H9 (cell line): ENCODE data around the gene TTC23. TPM values are rescaled to one million over a fixed set of nuclear protein-coding genes. Genes with fewer than 3 reads are reported as not detected.
A peak's percentile ranks its signal among the peaks of the same experiment; 100 is the strongest.

Experiments used
- DNase-seq: peaks from one replicate; pipeline ENCODE4 v3.0.0-alpha.2; 2017
- H2AFZ ChIP-seq: one replicate; pipeline ENCODE4 v1.6.1; 2013; ENCODE audit warnings: mild to moderate bottlenecking, low read length, control low read depth, moderate library complexity
- H2AK5ac ChIP-seq: 2 replicates; pipeline ENCODE4 v1.6.1; 2013; ENCODE audit warnings: low read length, control low read depth, mixed read lengths; ENCODE audit not compliant: insufficient read length
- H2BK120ac ChIP-seq: one replicate; pipeline ENCODE4 v1.6.1; 2013; ENCODE audit warnings: low read depth, mild to moderate bottlenecking, low read length, control low read depth, inconsistent platforms; ENCODE audit not compliant: poor library complexity, severe bottlenecking
- H2BK12ac ChIP-seq: 2 replicates; pipeline ENCODE4 v1.6.1; 2013; ENCODE audit warnings: low read length, control low read depth, mixed read lengths, low read depth; ENCODE audit not compliant: insufficient read length
- H2BK15ac ChIP-seq: 2 replicates; pipeline ENCODE4 v1.6.1; 2013; ENCODE audit warnings: low read depth, low read length, control low read depth
- H2BK20ac ChIP-seq: one replicate; pipeline ENCODE4 v1.6.1; 2013; ENCODE audit warnings: low read depth, mild to moderate bottlenecking, low read length, control low read depth, inconsistent platforms; ENCODE audit not compliant: poor library complexity, severe bottlenecking
- H2BK5ac ChIP-seq: 2 replicates; pipeline ENCODE4 v1.6.1; 2013; ENCODE audit warnings: low read length, control low read depth, mixed read lengths; ENCODE audit not compliant: insufficient read length
- H3K14ac ChIP-seq: 2 replicates; pipeline ENCODE4 v1.6.1; 2013; ENCODE audit warnings: low read length, control low read depth; ENCODE audit not compliant: insufficient read depth
- H3K18ac ChIP-seq: 2 replicates; pipeline ENCODE4 v1.6.1; 2013; ENCODE audit warnings: low read depth, mild to moderate bottlenecking, mixed read lengths, low read length, control low read depth; ENCODE audit not compliant: insufficient read length
- H3K23ac ChIP-seq: 2 replicates; pipeline ENCODE4 v1.6.1; 2013; ENCODE audit warnings: low read length, control low read depth, mixed read lengths, low read depth; ENCODE audit not compliant: insufficient read length
- H3K23me2 ChIP-seq: 2 replicates; pipeline ENCODE4 v1.6.1; 2013; ENCODE audit warnings: low read depth, mild to moderate bottlenecking, mixed read lengths, low read length, control low read depth; ENCODE audit not compliant: insufficient read length, poor library complexity, severe bottlenecking
- H3K27ac ChIP-seq: 2 replicates; pipeline ENCODE4 v1.5.1; 2013; ENCODE audit warnings: low read length, control low read depth, mixed read lengths, low read depth; ENCODE audit not compliant: insufficient read length
- H3K27me3 ChIP-seq: 2 replicates; pipeline ENCODE4 v1.6.1; 2013; ENCODE audit warnings: low read length, control low read depth, inconsistent platforms; ENCODE audit not compliant: insufficient read depth
- H3K4ac ChIP-seq: 2 replicates; pipeline ENCODE4 v1.6.1; 2013; ENCODE audit warnings: low read depth, mild to moderate bottlenecking, control low read depth, inconsistent platforms, low read length, moderate library complexity
- H3K4me1 ChIP-seq: 2 replicates; pipeline ENCODE4 v1.6.1; 2013; ENCODE audit warnings: low read length, control low read depth, inconsistent platforms; ENCODE audit not compliant: insufficient read depth
- H3K4me2 ChIP-seq: 2 replicates; pipeline ENCODE4 v1.6.1; 2013; ENCODE audit warnings: low read length, control low read depth, mixed read lengths; ENCODE audit not compliant: insufficient read length, insufficient read depth
- H3K56ac ChIP-seq: 2 replicates; pipeline ENCODE4 v1.6.1; 2013; ENCODE audit warnings: low read depth, mild to moderate bottlenecking, mixed read lengths, low read length, control low read depth; ENCODE audit not compliant: insufficient read length
- H3K79me1 ChIP-seq: 2 replicates; pipeline ENCODE4 v1.6.1; 2013; ENCODE audit warnings: low read depth, mild to moderate bottlenecking, moderate library complexity, low read length, control low read depth, inconsistent platforms; ENCODE audit not compliant: insufficient read depth, poor library complexity, severe bottlenecking
- H3K79me2 ChIP-seq: 2 replicates; pipeline ENCODE4 v1.6.1; 2013; ENCODE audit warnings: low read length, control low read depth, inconsistent platforms; ENCODE audit not compliant: insufficient read depth
- H3K9ac ChIP-seq: 2 replicates; pipeline ENCODE4 v1.6.1; 2013; ENCODE audit warnings: low read length, control low read depth, mixed read lengths; ENCODE audit not compliant: insufficient read length; ENCODE audit errors: extremely low read depth
- H3K9me3 ChIP-seq: one replicate; pipeline ENCODE4 v1.6.1; 2013; ENCODE audit warnings: low read depth, low read length, inconsistent platforms; ENCODE audit not compliant: control insufficient read depth
- H3T11ph ChIP-seq: one replicate; pipeline ENCODE4 v1.6.1; 2013; ENCODE audit warnings: mild to moderate bottlenecking, low read length, control low read depth, inconsistent platforms
- H4K20me1 ChIP-seq: one replicate; pipeline ENCODE4 v1.6.1; 2013; ENCODE audit not compliant: control insufficient read depth, insufficient read length, insufficient read depth
- H4K5ac ChIP-seq: 2 replicates; pipeline ENCODE4 v1.6.1; 2013; ENCODE audit warnings: low read depth, mild to moderate bottlenecking, mixed read lengths, low read length, control low read depth; ENCODE audit not compliant: insufficient read length
- H4K8ac ChIP-seq: replicated peaks from 2 replicates; pipeline ENCODE4 v1.6.1; 2013; ENCODE audit warnings: low read length, control low read depth, mixed read lengths, low read depth; ENCODE audit not compliant: insufficient read length
- H4K91ac ChIP-seq: 2 replicates; pipeline ENCODE4 v1.6.1; 2013; ENCODE audit warnings: low read depth, mild to moderate bottlenecking, moderate library complexity, mixed read lengths, low read length, control low read depth; ENCODE audit not compliant: insufficient read length
- H3K27ac Mint-ChIP-seq, 3 experiments: 2 replicates in 2 of 3; 3 replicates in 1 of 3; pipeline ENCODE4 v1.8.0; 2020 to 2021; ENCODE audit warnings: mixed read lengths in 3 of 3, mild to moderate bottlenecking in 1 of 3, moderate library complexity in 1 of 3
- H3K27me3 Mint-ChIP-seq: 2 replicates; pipeline ENCODE4 v1.8.0; 2021; ENCODE audit warnings: low read depth, mild to moderate bottlenecking, moderate library complexity, mixed read lengths
- H3K36me3 Mint-ChIP-seq, 3 experiments: 2 replicates in 2 of 3; 3 replicates in 1 of 3; pipeline ENCODE4 v1.8.0; 2020 to 2021; ENCODE audit warnings: low read depth in 3 of 3, mixed read lengths in 3 of 3; ENCODE audit not compliant: insufficient read depth in 1 of 3
- H3K4me1 Mint-ChIP-seq, 2 experiments: 2 replicates each; pipeline ENCODE4 v1.8.0; 2020; ENCODE audit warnings: mixed read lengths in 2 of 2
- H3K4me3 Mint-ChIP-seq, 2 experiments: 2 replicates in 1 of 2; 3 replicates in 1 of 2; pipeline ENCODE4 v1.8.0; 2020 to 2021; ENCODE audit warnings: mild to moderate bottlenecking in 2 of 2, mixed read lengths in 2 of 2, moderate library complexity in 1 of 2
- H3K9me3 Mint-ChIP-seq, 2 experiments: 2 replicates in 1 of 2; 3 replicates in 1 of 2; pipeline ENCODE4 v1.8.0; 2020; ENCODE audit warnings: mild to moderate bottlenecking in 2 of 2, mixed read lengths in 2 of 2, moderate library complexity in 1 of 2
- WGBS: extraction: QIAGEN DNeasy Blood & Tissue Kit; methylation state at CpG from one replicate; pipeline ENCODE4 v1.1.7; 2013; ENCODE audit warnings: missing lambda C conversion rate, low lambda C conversion rate, mixed read lengths; ENCODE audit not compliant: insufficient read length; ENCODE audit errors: extremely low coverage; 5-methylcytosine and 5-hydroxymethylcytosine counted together
- total RNA-seq: library from RNA; stranded (reverse); gene quantifications from 2 replicates; pipeline ENCODE4 v1.2.1, GENCODE V29; 2021
- TF ChIP-seq, protein P1 (sequence below): fragments of 200-600 bp; sonication (generic); conservative IDR thresholded peaks from 3 replicates; pipeline ENCODE4 v1.8.0; 2021; ENCODE audit warnings: antibody characterized with exemption, mild to moderate bottlenecking

TTC23 gene
- total RNA-seq, 1 experiment from 2014 or later, result 14.3 TPM

DNA sequence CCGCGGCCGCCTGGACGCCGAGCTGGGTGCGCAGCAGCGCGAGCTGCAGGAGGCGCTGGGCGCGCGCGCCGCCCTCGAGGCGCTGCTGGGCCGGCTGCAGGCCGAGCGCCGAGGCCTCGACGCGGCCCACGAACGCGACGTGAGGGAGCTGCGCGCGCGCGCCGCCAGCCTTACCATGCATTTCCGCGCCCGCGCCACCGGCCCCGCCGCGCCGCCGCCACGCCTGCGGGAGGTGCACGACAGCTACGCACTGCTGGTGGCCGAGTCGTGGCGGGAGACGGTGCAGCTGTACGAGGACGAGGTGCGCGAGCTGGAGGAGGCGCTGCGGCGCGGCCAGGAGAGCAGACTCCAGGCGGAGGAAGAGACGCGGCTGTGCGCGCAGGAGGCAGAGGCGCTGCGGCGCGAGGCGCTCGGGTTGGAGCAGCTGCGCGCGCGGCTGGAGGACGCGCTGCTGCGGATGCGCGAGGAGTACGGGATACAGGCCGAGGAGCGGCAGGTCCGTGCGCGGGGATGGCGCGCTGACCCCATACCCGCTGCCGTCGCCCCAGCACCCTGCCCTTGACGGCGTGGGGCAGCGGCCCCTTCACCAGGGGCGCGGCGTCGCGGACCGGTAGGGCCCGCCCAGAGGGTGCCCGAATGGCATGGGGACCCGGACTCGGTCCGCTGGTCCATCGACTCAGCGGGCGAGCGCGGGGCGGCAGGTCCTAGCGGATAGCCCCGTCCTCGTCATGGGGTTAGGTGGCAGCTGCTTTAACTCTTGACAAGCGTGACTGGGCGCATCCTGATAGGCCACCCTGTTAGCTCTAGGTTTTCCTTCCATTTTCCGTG is 143.7 kb downstream of the TTC23 start:
- Histone ChIP-seq H3K4ac (no peak overlapping the region), H2BK15ac (no peak overlapping the region), H3K23ac (no peak overlapping the region), H2BK20ac (no peak overlapping the region), H3T11ph (no peak overlapping the region), H3K9ac (no peak overlapping the region), H4K20me1 (peaks cover 3% of the 10 kb centered on the region), H3K23me2 (no peaks in the 10 kb centered on the region), H2AFZ (no peak overlapping the region), H4K91ac (no peak overlapping the region), H3K4me1 (no peaks in the 10 kb centered on the region), H3K27me3 (peaks cover 17% of the 10 kb centered on the region; the same call in 1 of the 2 replicates), H2BK12ac (no peak overlapping the region), H4K8ac (no peak overlapping the region), H3K18ac (no peak overlapping the region), H3K79me1 (no peaks in the 10 kb centered on the region), H3K79me2 (no peaks in the 10 kb centered on the region), H2AK5ac (no peak overlapping the region), H3K27ac (no peak overlapping the region), H3K4me2 (peak overlapping the region; percentile 40), H2BK120ac (no peak overlapping the region), H4K5ac (no peak overlapping the region), H3K14ac (no peak overlapping the region), H3K56ac (no peak overlapping the region), H2BK5ac (no peak overlapping the region), H3K9me3 (no peaks in the 10 kb centered on the region)
- TF ChIP-seq, protein P1, sequence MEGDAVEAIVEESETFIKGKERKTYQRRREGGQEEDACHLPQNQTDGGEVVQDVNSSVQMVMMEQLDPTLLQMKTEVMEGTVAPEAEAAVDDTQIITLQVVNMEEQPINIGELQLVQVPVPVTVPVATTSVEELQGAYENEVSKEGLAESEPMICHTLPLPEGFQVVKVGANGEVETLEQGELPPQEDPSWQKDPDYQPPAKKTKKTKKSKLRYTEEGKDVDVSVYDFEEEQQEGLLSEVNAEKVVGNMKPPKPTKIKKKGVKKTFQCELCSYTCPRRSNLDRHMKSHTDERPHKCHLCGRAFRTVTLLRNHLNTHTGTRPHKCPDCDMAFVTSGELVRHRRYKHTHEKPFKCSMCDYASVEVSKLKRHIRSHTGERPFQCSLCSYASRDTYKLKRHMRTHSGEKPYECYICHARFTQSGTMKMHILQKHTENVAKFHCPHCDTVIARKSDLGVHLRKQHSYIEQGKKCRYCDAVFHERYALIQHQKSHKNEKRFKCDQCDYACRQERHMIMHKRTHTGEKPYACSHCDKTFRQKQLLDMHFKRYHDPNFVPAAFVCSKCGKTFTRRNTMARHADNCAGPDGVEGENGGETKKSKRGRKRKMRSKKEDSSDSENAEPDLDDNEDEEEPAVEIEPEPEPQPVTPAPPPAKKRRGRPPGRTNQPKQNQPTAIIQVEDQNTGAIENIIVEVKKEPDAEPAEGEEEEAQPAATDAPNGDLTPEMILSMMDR, result no peak; the same call in 2 of the 3 replicates
- Mint-ChIP-seq H3K27ac (no peak overlapping the region), H3K27me3 (peaks cover 63% of the 10 kb centered on the region), H3K4me3 (peak overlapping the region; percentile 59 to 77), H3K4me1 (peaks cover 3 to 6% of the 10 kb centered on the region in 2 experiments; a peak in 2 of 4 replicates), H3K36me3 (no peaks in the 10 kb centered on the region; a peak in 1 of 7 replicates), H3K9me3 (no peaks in the 10 kb centered on the region; a peak in 1 of 5 replicates)
- peak; percentile 73 for DNase-seq
- no CpG with 5 or more reads among the region's 116 CpGs for WGBS
